PC-3 (cell line): ENCODE measurements around the gene CDC25A.

ENCODE experiments used
- CTCF ChIP-seq: fragments of 300-600 bp; sonication (generic); conservative IDR thresholded peaks from 2 replicates; pipeline ENCODE4 v1.5.1; 2017; ENCODE audit warnings: antibody characterized with exemption, low read depth, mild to moderate bottlenecking, low read length
- EZH2phosphoT487 ChIP-seq: fragments of 300-600 bp; sonication (generic); IDR thresholded peaks from 2 replicates; pipeline ENCODE4 v1.6.1; 2018; ENCODE audit warnings: mild to moderate bottlenecking, antibody characterized with exemption, low read length, borderline replicate concordance

GRCh38 chr3:48151807-48152427, 36.3 kb downstream of the CDC25A start:
- TF ChIP-seq CTCF (no peak), EZH2phosphoT487 (no peak)
